Esophagus muscularis mucosa (tissue), 4 donors: ENCODE measurements around the gene F5. TPM values are rescaled to one million over a fixed set of nuclear protein-coding genes. Genes with fewer than 3 reads are reported as not detected.

Experiments used
- DNase-seq: peaks from one replicate; pipeline ENCODE4 v3.0.0-alpha.2; 2017; ENCODE audit errors: extremely low spot score
- H3K27ac ChIP-seq, 4 donors: fragments of 200-600 bp; sonication (generic); replicated peaks in 1 of 4; 1 replicate in 3 of 4; 2 replicates in 1 of 4; pipeline ENCODE4 v1.5.1; 2016 to 2019; ENCODE audit warnings: mild to moderate bottlenecking in 1 of 4
- H3K27me3 ChIP-seq, 4 donors: fragments of 200-600 bp; sonication (generic); one replicate each; pipeline versions ENCODE4 v1.5.1 to v1.6.0; 2016 to 2019
- H3K36me3 ChIP-seq, 4 donors: fragments of 200-600 bp; sonication (generic); one replicate each; pipeline ENCODE4 v1.5.1; 2016 to 2019
- H3K4me1 ChIP-seq, 4 donors: fragments of 200-600 bp; sonication (generic); one replicate each; pipeline ENCODE4 v1.5.1; 2016 to 2019
- H3K4me3 ChIP-seq, 4 donors: fragments of 200-600 bp; sonication (generic); 1 replicate in 2 of 4; 2 replicates in 2 of 4; pipeline ENCODE4 v1.5.1; 2016 to 2019; ENCODE audit warnings: mild to moderate bottlenecking in 4 of 4, moderate library complexity in 1 of 4
- H3K9me3 ChIP-seq, 4 donors: fragments of 200-600 bp; sonication (generic); 1 replicate in 3 of 4; 2 replicates in 1 of 4; pipeline ENCODE4 v1.5.1; 2016 to 2019
- EP300 ChIP-seq: sonication (generic); formaldehyde crosslinking; IDR thresholded peaks from one replicate; pipeline ENCODE4 v1.6.1; 2017; ENCODE audit warnings: antibody characterized with exemption
- POLR2A ChIP-seq: fragments of 450-650 bp; IDR thresholded peaks from one replicate; pipeline ENCODE4 v1.6.1; 2017; ENCODE audit warnings: antibody characterized with exemption, moderate library complexity, mild to moderate bottlenecking, low read depth
- POLR2AphosphoS5 ChIP-seq, 2 donors: sonication (generic); formaldehyde crosslinking; IDR thresholded peaks; one replicate each; pipeline ENCODE4 v1.6.1; 2017; ENCODE audit warnings: antibody characterized with exemption in 2 of 2
- WGBS: methylation state at CpG from one replicate; pipeline ENCODE4 v1.1.5; 2018; 5-methylcytosine and 5-hydroxymethylcytosine counted together
- intact Hi-C: fragments of 100-400 bp; cut with DNase I; formaldehyde crosslinking; loops from one replicate; pipeline ENCODE4 v1.15.1; 2023
- total RNA-seq, 4 donors: library from RNA; depleted of rRNA; stranded (reverse); fragments of >200 nt; gene quantifications; one replicate each; pipeline versions ENCODE4 v1.1.0 to v1.2.1, GENCODE V29; 2016
- TF ChIP-seq, protein P1 (sequence below), 3 experiments: fragments of 200-600 bp in 2 of 3; fragments of 450-650 bp in 1 of 3; sonication (generic) in 2 of 3; IDR thresholded peaks; one replicate each; pipeline ENCODE4 v1.5.1; 2017 to 2019; ENCODE audit warnings: antibody characterized with exemption in 3 of 3, mild to moderate bottlenecking in 2 of 3, moderate library complexity in 1 of 3

Gene F5
- 1 to 10 TPM in 1 of 4 donors, under 1 TPM in 2, not detected in 1; 0.13 to 1.2 (median 0.34) TPM for total RNA-seq

GRCh38 chr1:169586395-169587255, at the start of gene F5:
F5 (minus strand) TSS chr1:169586481; CDS start chr1:169586386, 95 bp downstream.
- H3K27me3 ChIP-seq, result peaks cover 0 to 25% (median 0%) of the 10 kb centered on the region in 4 donors
- H3K36me3 ChIP-seq, result no peaks in the 10 kb centered on the region
- intact Hi-C loops, result no loop called here
- DNase-seq, result no peak
- 33% methylated on average over 13 of the region's 15 CpGs for WGBS
- H3K9me3 ChIP-seq, result no peaks in the 10 kb centered on the region
- H3K4me1 ChIP-seq, result peaks cover 0 to 10% (median 9%) of the 10 kb centered on the region in 4 donors
- H3K27ac ChIP-seq, result no peak within 1 kb of the TSS
- TF ChIP-seq POLR2A, result no peak
- TF ChIP-seq, protein P1, sequence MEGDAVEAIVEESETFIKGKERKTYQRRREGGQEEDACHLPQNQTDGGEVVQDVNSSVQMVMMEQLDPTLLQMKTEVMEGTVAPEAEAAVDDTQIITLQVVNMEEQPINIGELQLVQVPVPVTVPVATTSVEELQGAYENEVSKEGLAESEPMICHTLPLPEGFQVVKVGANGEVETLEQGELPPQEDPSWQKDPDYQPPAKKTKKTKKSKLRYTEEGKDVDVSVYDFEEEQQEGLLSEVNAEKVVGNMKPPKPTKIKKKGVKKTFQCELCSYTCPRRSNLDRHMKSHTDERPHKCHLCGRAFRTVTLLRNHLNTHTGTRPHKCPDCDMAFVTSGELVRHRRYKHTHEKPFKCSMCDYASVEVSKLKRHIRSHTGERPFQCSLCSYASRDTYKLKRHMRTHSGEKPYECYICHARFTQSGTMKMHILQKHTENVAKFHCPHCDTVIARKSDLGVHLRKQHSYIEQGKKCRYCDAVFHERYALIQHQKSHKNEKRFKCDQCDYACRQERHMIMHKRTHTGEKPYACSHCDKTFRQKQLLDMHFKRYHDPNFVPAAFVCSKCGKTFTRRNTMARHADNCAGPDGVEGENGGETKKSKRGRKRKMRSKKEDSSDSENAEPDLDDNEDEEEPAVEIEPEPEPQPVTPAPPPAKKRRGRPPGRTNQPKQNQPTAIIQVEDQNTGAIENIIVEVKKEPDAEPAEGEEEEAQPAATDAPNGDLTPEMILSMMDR (IDR thresholded peaks at IDR 0.05), result peak; percentile 16 to 54 (median 27)
- H3K4me3 ChIP-seq, result peak within 1 kb of the TSS in 2 of 4 donors; percentile 4 to 27

DNA sequence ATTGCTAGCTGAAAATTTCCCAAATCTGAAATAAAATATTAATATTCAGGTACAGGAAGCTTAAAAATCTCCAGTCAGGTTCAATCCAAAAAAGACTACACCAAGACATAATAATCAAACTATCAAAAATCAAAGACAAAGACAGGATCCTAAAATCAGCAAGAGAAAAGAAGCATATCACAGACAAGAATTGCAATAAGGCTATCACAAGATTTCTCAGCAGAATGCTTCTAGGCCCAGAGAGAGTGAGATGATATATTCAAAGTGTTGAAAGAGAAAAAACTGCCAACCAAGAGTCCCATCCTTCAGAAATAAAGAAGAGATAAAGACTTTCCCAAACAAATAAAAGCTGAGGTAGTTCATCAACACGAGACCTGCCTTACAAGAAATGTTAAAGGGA, 48.6 kb upstream of the F5 start:
- Histone ChIP-seq H3K27me3 (peaks cover 0 to 10% (median 0%) of the 10 kb centered on the region in 4 donors), H3K4me1 (no peaks in the 10 kb centered on the region), H3K9me3 (peaks cover 0 to 48% (median 27%) of the 10 kb centered on the region in 4 donors), H3K27ac (no peak overlapping the region), H3K4me3 (no peak overlapping the region), H3K36me3 (no peaks in the 10 kb centered on the region)
- no peak for TF ChIP-seq EP300
- TF ChIP-seq, protein P1 (IDR thresholded peaks at IDR 0.05), result no peak
- no peak for TF ChIP-seq POLR2A
- no peak for TF ChIP-seq POLR2AphosphoS5 (IDR thresholded peaks at IDR 0.05)
- no peak for DNase-seq
- WGBS, result 69% methylated on average over 1 of the region's 1 CpG
- intact Hi-C loops, result no loop called here

GRCh38 chr1:169634145-169634544, 47.9 kb upstream of the F5 start:
- no peak for DNase-seq
- no peak for TF ChIP-seq POLR2AphosphoS5 (IDR thresholded peaks at IDR 0.05)
- TF ChIP-seq, protein P1 (IDR thresholded peaks at IDR 0.05), result no peak
- no peak for TF ChIP-seq EP300
- no peak for TF ChIP-seq POLR2A
- H3K4me1 ChIP-seq, result no peaks in the 10 kb centered on the region
- intact Hi-C loops, result no loop called here
- 100% methylated on average over 1 of the region's 1 CpG for WGBS
- H3K4me3 ChIP-seq, result no peak overlapping the region
- no peaks in the 10 kb centered on the region for H3K36me3 ChIP-seq
- peaks cover 0 to 10% (median 0%) of the 10 kb centered on the region in 4 donors for H3K27me3 ChIP-seq
- no peak overlapping the region for H3K27ac ChIP-seq
- peaks cover 0 to 48% (median 27%) of the 10 kb centered on the region in 4 donors for H3K9me3 ChIP-seq

GRCh38 chr1:169631249-169631648, 45.0 kb upstream of the F5 start:
- Histone ChIP-seq H3K27ac (no peak overlapping the region), H3K4me3 (no peak overlapping the region)
- TF ChIP-seq, protein P1 (IDR thresholded peaks at IDR 0.05), result no peak
- TF ChIP-seq EP300, result no peak
- no peak for TF ChIP-seq POLR2A
- TF ChIP-seq POLR2AphosphoS5 (IDR thresholded peaks at IDR 0.05), result no peak

More at GRCh38 chr1:169631249-169631648, 45.0 kb upstream of the F5 start:
- Histone ChIP-seq H3K27me3 (peaks cover 0 to 8% (median 0%) of the 10 kb centered on the region in 4 donors), H3K9me3 (peaks cover 0 to 29% (median 24%) of the 10 kb centered on the region in 4 donors), H3K36me3 (no peaks in the 10 kb centered on the region), H3K4me1 (no peaks in the 10 kb centered on the region)
- intact Hi-C loops, result no loop called here
- DNase-seq, result no peak
- 90% methylated on average over 3 of the region's 3 CpGs for WGBS
